HEK293 (cell line): ENCODE results near the gene TADA2B.

Experiments used
- CTCF ChIP-seq: fragments of 450-650 bp; formaldehyde crosslinking; IDR thresholded peaks from 2 replicates; pipeline ENCODE4 v1.5.1; 2016; ENCODE audit warnings: missing biosample characterization, missing genetic modification characterization
- MZF1 ChIP-seq: fragments of 450-650 bp; formaldehyde crosslinking; IDR thresholded peaks from 2 replicates; pipeline ENCODE4 v1.5.1; 2017; ENCODE audit warnings: missing biosample characterization, missing genetic modification characterization, borderline replicate concordance
- ZFP41 ChIP-seq: fragments of 450-650 bp; formaldehyde crosslinking; IDR thresholded peaks from 2 replicates; pipeline ENCODE4 v1.5.1; 2016; ENCODE audit warnings: missing biosample characterization, missing genetic modification characterization, borderline replicate concordance
- ZNF394 ChIP-seq: fragments of 450-650 bp; formaldehyde crosslinking; IDR thresholded peaks from 2 replicates; pipeline ENCODE4 v1.5.1; 2016; ENCODE audit warnings: missing biosample characterization, missing genetic modification characterization, mild to moderate bottlenecking, moderate library complexity, borderline replicate concordance
- ZNF624 ChIP-seq: fragments of 450-650 bp; formaldehyde crosslinking; IDR thresholded peaks from 2 replicates; pipeline ENCODE4 v1.5.1; 2017; ENCODE audit warnings: missing biosample characterization, missing genetic modification characterization
- ZNF792 ChIP-seq: fragments of 450-650 bp; formaldehyde crosslinking; IDR thresholded peaks from 2 replicates; pipeline ENCODE4 v1.5.1; 2016; ENCODE audit warnings: missing biosample characterization, missing genetic modification characterization

- TF ChIP-seq CTCF (tag by site-specific recombination): no peak
- TF ChIP-seq ZNF624: no peak
- no peak for TF ChIP-seq ZFP41
- no peak for TF ChIP-seq MZF1
- TF ChIP-seq ZNF792 (tag by site-specific recombination): no peak
- no peak for TF ChIP-seq ZNF394 (tag by site-specific recombination)
Observed at GRCh38 chr4:7009564-7009963, 33.6 kb upstream of the TADA2B start.
